SH-SY5Y (cell line): ENCODE measurements around the gene RERE.

Experiments used
- GATA2 ChIP-seq: IDR thresholded peaks from 2 replicates; pipeline ENCODE4 v1.6.1; 2011; ENCODE audit warnings: mild to moderate bottlenecking, low read depth, low read length
- GATA3 ChIP-seq: IDR thresholded peaks from 2 replicates; pipeline ENCODE4 v1.6.1; 2011; ENCODE audit warnings: low read depth, mild to moderate bottlenecking, low read length, moderate library complexity

- TF ChIP-seq GATA2 (no peak), GATA3 (no peak)
Measured at GRCh38 chr1:8324176-8324810, 493.1 kb downstream of the RERE start.
